HG03159 (cell line): ENCODE measurements around the gene ADAR.
"Not testable (repeated sequence)": the region's sequence is repeated elsewhere in the genome, so short reads cannot be mapped to it uniquely, and the experiment has no call there.

Experiments
- ATAC-seq: cut with Tn5 transposase; IDR thresholded peaks from one replicate; pipeline ENCODE4 v1.9.1; 2021; ENCODE audit warnings: mild to moderate bottlenecking, moderate library complexity; ENCODE audit not compliant: unreplicated experiment

Gene ADAR, protein sequence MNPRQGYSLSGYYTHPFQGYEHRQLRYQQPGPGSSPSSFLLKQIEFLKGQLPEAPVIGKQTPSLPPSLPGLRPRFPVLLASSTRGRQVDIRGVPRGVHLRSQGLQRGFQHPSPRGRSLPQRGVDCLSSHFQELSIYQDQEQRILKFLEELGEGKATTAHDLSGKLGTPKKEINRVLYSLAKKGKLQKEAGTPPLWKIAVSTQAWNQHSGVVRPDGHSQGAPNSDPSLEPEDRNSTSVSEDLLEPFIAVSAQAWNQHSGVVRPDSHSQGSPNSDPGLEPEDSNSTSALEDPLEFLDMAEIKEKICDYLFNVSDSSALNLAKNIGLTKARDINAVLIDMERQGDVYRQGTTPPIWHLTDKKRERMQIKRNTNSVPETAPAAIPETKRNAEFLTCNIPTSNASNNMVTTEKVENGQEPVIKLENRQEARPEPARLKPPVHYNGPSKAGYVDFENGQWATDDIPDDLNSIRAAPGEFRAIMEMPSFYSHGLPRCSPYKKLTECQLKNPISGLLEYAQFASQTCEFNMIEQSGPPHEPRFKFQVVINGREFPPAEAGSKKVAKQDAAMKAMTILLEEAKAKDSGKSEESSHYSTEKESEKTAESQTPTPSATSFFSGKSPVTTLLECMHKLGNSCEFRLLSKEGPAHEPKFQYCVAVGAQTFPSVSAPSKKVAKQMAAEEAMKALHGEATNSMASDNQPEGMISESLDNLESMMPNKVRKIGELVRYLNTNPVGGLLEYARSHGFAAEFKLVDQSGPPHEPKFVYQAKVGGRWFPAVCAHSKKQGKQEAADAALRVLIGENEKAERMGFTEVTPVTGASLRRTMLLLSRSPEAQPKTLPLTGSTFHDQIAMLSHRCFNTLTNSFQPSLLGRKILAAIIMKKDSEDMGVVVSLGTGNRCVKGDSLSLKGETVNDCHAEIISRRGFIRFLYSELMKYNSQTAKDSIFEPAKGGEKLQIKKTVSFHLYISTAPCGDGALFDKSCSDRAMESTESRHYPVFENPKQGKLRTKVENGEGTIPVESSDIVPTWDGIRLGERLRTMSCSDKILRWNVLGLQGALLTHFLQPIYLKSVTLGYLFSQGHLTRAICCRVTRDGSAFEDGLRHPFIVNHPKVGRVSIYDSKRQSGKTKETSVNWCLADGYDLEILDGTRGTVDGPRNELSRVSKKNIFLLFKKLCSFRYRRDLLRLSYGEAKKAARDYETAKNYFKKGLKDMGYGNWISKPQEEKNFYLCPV

DNA sequence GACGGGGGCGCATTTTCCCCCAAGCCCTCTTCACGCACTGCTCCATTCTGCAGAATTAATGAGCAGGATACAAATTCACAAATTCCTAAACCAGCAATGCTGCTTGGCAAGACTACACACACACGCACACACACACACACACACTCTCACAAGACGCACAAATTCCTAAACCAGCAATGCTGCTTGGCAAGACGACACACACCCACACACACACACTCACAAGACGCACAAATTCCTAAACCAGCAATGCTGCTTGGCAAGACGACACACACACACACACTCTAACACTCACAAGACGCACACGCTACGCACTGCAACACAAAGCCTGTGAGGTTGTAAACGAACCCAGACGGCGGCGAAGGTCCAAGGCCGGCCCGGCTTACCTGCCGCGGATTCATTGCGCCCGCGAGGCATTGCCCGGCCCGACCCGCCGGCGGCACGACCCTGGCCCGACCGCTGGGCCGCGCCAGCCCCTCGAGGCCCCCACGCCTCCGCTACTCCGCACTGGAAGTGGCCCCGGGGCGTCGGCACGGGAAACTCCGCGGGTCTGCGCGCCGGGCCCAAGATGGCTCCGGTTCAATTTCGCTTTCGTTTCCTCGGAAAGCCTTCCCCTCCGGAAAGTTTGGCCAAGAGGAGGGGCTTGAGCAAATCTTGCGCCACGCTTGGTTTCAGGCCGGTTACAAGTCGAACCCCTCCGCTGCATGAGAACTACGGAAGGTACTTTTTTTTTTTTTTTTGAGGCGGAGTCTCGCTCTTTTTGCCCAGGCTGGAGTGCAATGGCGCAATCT is at the start of gene ADAR:
Gene ADAR (minus strand): TSS at position 578 of the 788 bp plus-strand sequence. CDS start 180 bp downstream, at position 398.
- ATAC-seq, result peak; percentile 63

DNA sequence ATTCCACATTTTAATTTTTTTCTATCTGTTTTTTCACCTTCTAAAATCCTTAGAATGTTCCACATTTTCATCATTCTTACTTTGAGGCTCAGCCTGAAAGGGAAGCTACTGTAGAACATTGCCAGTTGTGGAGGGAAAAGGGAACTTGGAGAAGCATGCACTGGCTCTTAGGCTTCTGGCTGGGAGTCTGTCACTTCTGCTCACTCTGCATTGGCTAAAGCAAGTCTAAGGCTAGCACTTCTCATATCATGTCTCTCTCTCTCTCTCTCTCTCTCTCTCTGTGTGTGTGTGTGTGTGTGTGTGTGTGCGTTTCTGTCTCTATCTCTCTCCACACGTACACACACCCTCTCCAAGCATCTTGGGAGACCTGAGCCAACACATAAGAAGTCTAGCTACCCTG is 49.6 kb upstream of the ADAR start:
- ATAC-seq, result no peak

DNA sequence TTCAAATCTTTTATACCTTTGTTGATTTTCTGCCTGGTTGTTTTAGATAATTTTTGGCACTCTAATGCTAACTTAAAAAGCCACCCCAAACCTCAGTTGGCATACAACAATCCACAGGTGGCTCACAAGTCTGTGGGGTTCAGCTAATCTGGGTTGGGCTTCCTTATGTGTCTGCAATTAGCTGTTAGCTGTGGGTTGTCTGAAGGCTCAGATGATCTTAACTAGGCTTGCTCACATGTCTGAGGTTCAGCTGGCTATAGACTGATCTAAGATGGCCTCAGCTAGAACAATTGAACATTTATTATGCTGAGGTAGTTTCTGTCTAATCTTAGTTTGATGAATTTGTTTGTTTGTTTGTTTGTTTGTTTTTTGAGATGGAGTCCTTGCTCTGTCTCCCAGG is 44.9 kb upstream of the ADAR start:
- ATAC-seq, result no peak

DNA sequence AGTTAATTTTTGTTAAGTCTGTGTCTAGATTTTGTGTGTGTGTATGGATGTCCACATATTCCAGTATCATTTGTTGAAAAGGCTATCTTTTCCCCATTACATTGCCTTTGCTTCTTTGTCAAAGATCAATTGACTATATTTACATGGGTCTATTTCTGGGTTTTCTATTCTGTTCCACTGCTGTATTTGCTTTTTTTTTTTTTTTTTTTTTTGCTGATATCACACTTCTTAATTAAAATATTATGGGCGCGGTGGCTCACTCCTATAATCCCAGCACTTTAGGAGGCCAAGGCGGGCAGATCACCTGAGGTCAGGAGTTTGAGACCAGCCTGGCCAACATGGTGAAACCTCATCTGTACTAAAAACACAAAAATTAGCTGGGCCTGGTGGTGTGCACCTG is 36.7 kb upstream of the ADAR start:
- ATAC-seq, result not testable (repeated sequence)

DNA sequence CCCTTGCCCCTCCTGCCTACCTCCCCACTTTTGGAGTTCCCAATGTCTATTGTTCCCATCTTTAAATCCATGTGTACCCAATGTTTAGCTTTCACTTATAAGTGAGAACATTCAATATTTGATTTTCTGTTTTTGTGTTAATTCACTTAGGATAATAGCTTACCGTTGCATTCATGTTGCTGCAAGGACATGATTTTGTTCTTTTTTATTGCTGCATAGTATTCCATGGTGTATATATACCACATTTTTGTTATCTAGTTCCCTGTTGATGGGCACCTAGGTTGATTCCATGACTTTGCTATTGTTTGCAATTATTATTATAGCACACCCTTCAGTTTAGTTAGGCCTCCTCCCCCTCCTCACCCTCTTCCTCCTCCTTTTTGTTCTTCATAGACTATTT is 33.5 kb upstream of the ADAR start:
- ATAC-seq, result no peak

DNA sequence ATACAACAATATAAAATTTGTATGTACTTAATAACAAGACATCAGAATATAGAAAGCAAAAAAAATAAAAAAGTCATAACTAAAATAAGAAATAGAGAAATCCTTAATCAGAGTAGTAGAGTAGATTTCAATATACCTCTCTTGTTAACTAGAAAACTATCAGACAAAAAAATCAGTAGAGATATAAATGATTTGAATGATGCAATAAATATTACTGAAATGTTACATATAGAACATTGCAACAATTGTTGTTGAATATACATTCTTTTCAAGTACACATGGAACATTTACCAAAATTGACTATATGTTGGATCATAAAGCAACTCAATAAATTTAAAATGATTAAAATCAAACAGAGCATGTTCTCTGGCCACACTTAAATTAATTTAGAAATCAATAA is 31.9 kb upstream of the ADAR start:
- no peak for ATAC-seq

DNA sequence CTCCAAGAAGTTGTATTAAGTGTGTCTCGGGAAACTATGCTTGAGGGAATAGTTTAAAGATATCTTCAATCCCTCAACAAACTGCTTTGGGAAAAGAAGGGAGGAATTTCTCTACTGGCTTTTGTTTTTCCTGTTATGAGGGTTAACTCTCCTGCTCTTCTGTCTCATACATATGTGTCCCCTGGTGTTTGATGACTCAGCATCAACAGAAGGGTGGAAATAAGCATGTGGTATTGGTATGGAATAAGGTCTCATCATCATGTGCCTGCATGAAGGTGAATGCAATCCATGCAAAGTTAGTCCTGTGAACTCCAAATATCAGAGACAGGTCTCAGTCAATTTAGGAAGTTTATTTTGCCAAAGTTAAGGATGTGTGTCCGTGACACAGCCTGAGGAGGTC is 27.2 kb upstream of the ADAR start:
- no peak for ATAC-seq

DNA sequence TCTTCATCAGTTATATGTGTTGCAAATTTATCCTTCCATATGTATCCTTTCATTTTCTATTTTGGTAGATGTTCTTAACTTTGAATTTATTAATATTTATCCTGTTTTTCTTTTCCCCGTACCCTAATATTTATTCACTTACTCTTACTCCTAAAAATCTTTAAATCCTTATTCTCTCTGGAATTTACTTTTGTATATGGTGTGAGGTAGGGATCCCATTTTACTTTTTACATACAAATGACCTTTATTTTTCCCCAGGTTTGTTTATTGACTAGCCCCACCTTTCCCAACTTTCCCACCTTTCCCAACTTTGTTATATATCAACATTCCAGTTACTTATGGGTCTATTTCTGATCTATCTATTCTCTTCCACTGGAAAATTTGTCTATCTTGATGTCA is 21.7 kb upstream of the ADAR start:
- ATAC-seq, result no peak

DNA sequence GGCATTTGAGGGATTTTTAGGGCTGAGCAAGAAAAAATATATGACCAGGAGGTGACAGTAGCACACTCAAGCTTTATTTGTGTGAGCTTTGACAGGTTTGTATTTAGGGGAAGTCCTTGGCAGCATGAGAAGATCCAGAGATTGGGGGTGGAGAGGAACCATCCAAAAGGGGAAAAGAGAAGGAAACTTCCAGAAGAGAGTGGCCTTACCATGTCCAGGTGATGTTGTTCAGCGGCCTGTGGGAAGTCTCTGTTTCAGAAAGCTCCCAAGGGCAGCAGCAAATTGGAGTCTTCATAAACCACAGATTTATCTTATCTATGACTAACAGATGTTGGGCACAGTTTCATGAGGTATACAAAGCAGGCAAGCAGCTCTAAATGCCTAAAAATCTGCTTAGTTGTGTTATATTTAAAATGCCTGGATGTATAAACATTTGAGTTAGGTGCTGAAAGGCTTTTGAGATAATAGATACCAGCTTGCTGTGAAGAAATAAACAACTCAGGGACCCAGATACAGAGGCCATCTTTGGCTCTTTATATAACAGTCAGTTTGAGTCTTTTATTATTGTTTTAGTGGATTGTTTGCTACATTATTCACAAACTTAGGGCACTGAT is 21.2 kb upstream of the ADAR start:
- no peak for ATAC-seq

DNA sequence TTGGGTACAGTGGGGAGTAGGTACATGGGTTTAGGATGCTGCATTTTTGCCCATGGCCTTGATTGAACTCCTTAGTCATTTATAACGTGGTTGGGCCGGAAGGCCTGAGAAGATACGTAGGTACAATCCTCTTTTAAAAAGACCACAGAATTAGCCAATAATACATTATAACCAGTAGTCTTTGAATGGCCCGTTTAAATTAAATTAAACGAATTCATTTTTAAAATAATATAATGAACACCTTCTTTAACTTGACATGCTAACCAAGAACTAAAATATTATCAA is 20.1 kb upstream of the ADAR start:
- no peak for ATAC-seq

DNA sequence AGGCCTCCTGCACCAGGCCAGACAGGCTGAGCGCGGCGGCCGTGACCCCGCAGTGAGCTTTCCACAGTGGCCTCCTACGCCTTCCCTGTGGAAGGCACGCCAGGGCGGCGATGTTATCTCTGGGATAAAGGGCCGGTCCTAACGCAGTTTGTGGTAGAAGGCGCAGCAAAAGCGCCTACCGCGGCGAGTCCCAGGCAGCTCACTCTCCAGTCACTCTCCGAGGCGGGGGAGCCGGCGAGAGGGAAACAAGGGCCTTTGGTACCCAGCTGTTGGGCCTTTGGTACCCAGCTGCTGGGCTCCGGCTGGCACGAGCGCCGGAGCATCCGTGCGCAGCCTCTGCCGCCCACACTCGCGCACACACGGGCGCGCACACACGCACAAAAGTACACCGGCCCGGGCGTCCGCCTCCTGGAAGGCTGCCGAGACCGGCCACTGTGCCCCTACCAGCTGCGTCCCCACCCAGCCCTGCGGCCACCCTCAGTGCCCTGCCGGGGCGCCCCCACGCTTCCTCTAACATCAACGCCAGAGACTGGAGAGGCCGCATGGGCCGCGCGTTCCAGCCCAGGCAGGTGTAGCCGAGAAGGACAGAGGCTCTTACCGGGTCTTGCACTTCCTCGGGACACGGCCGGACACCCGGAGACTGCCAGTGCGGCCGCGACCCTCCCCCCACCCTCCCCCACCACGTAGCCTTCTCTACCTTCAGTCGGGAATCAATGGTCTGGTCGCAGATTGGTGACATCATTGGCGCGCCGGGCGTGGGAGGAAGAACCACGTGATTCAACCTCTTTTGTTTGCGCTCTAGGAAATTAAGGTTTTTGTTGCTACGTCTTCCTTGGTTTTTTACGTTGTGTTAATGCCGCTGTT is 19.5 kb upstream of the ADAR start:
- peak; percentile 54 for ATAC-seq

DNA sequence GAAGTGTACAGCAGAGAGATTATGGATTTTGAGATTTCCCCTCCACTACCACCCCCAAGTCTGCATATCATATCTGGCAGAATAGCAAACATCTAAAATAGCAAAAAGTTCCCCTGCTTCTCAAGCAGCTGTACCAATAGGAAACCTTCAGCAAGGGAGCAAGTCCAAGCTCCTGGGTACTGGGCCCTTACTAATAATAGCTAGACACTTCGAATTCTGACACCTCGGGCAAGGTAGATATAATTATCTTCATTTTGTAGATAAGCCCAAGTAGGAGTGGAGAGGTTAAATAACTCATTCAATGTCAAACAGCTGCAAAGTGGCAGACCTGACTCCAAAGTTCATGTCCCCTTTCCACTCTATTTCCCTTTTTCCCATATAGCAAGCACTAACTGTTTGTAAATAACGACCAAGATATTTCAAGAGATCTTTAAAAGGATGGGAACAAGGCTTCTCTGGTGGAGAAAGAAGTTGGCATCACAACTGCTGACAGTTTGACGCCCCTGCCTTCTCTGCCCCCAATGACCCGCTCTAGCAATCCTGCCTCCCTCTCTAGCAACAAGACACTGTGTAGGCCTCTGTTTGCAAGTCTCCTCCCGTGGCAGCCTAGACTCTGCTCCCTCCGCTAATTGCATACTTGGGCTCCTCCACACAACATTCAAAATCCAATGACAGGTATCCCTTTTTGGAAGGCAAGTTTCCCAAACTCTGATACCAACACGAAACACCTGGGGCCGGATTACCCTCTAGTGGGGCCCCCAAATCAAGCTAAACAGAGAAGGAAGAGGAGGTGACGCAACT is 18.7 kb upstream of the ADAR start:
- peak; percentile 30 for ATAC-seq

DNA sequence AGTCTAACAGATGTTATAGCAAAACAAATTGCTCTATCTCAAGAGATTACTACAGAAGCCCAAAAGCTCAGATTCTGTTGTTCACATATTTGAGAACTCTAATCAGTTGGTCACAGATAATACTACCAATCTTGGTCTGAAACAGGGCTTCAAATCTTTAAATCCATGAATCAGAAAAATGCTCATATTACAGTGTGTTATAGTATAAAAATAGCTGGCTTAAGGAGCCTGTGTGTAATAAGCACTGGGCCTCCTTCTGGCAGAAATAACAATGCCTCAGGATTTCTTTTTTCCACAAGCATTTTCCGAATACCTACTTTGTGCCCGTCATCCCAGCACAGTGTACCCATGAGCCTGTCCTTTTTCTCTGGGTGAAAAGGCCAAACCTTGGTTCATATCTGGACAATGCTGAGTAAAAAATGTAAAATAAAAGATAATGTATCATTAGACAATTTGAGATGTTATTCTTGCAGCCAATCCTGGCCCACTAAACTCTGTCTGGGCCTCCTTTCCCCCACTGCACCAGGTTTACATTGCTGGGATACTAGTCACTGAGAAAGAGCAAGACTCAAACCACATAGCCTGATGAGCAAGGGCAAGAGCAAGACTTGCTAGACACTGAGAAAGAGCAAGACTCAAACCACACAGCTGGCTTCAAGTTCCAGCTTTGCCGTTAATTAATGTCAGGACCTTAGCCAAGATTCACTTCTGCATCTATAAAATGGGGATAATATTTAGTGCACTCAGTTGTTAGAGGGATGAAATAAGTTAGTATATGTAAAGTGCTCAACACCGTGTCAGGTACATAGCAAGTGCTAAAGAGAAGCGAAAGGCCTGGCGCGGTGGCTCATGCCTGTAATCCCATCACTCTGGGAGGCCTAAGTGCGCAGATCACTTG is 17.0 kb upstream of the ADAR start:
- no peak for ATAC-seq

DNA sequence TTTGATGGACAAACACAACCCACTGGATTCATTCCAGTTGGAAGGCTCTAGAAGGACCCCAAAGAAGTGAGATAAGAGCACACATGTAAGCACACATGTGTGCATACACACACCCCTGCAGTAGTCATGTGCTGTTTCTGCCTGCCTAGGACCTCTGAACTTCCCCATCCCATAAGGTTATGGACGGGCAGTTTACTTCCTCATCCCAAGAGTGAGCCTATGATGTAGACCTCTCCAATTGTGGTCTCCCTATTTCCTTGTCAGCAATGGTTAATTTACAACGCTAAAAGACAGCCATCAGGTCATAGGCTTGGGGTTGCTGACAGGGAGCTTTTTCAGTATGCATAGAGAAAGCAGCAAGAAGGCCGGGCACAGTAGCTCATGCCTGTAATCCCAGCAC is 15.4 kb upstream of the ADAR start:
- ATAC-seq, result no peak

DNA sequence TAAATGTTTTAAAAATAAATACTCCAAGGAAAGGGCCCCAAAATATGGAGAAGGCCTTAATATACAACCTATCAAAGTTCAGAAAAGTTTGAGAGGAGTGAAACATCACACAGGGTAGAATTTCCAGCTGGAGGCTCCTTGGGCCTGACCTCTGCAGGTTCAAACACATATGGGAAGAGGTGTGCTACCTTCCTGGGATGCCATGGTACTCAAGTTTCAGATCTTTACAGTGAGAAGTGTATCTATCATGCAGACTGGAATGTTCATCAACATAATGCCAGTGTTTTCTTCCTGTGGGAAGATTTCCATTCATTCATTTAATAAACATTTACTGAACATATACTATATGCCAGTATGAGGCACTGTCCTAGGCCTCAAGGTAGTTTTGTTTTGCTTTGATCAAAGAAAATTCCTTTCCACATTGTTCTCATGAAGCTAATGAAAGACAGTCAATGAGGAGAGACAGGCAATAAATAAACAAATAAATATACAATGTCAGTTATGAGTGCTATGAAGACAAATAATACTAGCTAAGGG is 14.6 kb upstream of the ADAR start:
- no peak for ATAC-seq

DNA sequence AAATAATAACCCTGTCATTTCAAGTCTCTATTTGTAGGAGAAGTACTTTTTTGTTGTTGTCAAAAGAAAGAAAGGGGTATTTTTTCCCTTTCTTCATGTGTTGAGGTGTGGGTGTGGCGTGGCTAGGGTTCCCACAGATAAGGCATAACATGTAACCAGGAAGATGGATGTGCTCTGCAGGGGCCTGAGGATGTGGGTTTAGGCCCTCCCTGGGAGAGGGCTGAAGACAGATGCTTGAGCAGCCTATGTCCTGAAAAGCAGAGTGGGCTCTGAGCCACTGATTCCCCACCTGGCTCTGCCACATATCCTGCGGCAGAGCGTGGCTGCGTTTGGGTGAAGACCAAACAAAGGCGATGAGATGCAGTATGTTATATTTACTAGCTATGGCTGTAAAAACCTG is 13.9 kb upstream of the ADAR start:
- no peak for ATAC-seq

DNA sequence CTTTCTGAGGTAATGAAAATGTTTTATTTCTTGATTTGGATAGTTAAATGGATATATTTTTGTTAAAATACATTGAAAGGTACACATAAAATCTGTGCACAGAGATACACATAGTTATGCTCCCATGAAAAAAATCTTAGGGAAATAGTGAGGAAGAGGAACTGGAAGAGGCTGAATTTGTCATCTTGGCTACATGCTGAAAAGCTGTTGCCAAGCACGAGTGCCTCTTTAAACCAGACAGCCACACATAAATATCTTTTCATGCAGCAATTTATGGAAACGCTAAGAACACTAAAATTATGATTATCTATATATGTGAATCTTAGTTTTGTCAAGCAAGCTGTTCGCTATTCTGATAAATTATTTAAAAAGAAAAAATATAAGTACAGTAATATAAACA is 12.8 kb upstream of the ADAR start:
- no peak for ATAC-seq
